Naive thymus-derived CD4-positive, alpha-beta T cell (primary cell): ENCODE data around the gene ZDHHC5. TPM values are rescaled to one million over a fixed set of nuclear protein-coding genes. Genes with fewer than 3 reads are reported as not detected.

Experiments
- ATAC-seq: fragments of 150-1000 bp; cut with Tn5 transposase; 2 replicates; pipeline ENCODE4 v1.10.0; 2021; ENCODE audit warnings: mild to moderate bottlenecking, moderate library complexity
- CTCF ChIA-PET: fragments of 350-600 bp; sonication (Branson Sonifier 250); formaldehyde crosslinking; loops from one replicate; lab custom pipeline; 2021; ENCODE audit warnings: antibody characterized with exemption; lab: Charles Lee
- POLR2A ChIA-PET: fragments of 350-600 bp; sonication (Branson Sonifier 250); formaldehyde crosslinking; loops from one replicate; lab custom pipeline; 2021; ENCODE audit warnings: antibody characterized with exemption, inconsistent platforms; lab: Charles Lee
- DNase-seq, 9 donors: peaks; one replicate each; pipeline versions ENCODE4 v3.0.0 to v3.0.0-alpha.2; 2020 to 2022; ENCODE audit warnings: mixed read lengths in 1 of 9
- H3K27ac ChIP-seq: one replicate; pipeline ENCODE4 v1.7.0; 2013; ENCODE audit warnings: mild to moderate bottlenecking, low read depth, low read length, moderate library complexity
- H3K27me3 ChIP-seq, 2 donors: one replicate each; pipeline ENCODE4 v1.7.0; 2013; ENCODE audit warnings: low read length in 2 of 2, mild to moderate bottlenecking in 2 of 2, moderate library complexity in 2 of 2; ENCODE audit not compliant: control insufficient read depth in 2 of 2, insufficient read depth in 2 of 2
- H3K36me3 ChIP-seq, 3 experiments: 1 replicate in 2 of 3; 2 replicates in 1 of 3; pipeline ENCODE4 v1.7.0; 2013; ENCODE audit warnings: low read length in 3 of 3, mild to moderate bottlenecking in 3 of 3, moderate library complexity in 1 of 3; ENCODE audit not compliant: insufficient read depth in 3 of 3, control insufficient read depth in 2 of 3
- H3K4me1 ChIP-seq, 2 donors: one replicate each; pipeline ENCODE4 v1.7.0; 2013; ENCODE audit warnings: low read length in 2 of 2, mild to moderate bottlenecking in 2 of 2, moderate library complexity in 1 of 2; ENCODE audit not compliant: control insufficient read depth in 2 of 2, insufficient read depth in 2 of 2
- H3K4me3 ChIP-seq: 2 replicates; pipeline ENCODE4 v1.7.0; 2013; ENCODE audit warnings: mild to moderate bottlenecking, low read length
- H3K9me3 ChIP-seq, 3 experiments: 1 replicate in 2 of 3; 2 replicates in 1 of 3; pipeline ENCODE4 v1.7.0; 2013; ENCODE audit warnings: low read length in 3 of 3; ENCODE audit not compliant: control insufficient read depth in 2 of 3
- H3K27ac Mint-ChIP-seq, 9 donors: one replicate each; pipeline ENCODE4 v1.8.0; 2020 to 2022; ENCODE audit warnings: mixed read lengths in 9 of 9, mild to moderate bottlenecking in 8 of 9, moderate library complexity in 5 of 9, inconsistent platforms in 2 of 9
- H3K27me3 Mint-ChIP-seq, 5 donors: one replicate each; pipeline ENCODE4 v1.8.0; 2021 to 2022; ENCODE audit warnings: mixed read lengths in 5 of 5, mild to moderate bottlenecking in 1 of 5
- H3K36me3 Mint-ChIP-seq, 5 donors: one replicate each; pipeline ENCODE4 v1.8.0; 2020 to 2022; ENCODE audit warnings: mixed read lengths in 5 of 5, mild to moderate bottlenecking in 3 of 5, inconsistent platforms in 1 of 5
- H3K4me1 Mint-ChIP-seq, 7 donors: one replicate each; pipeline ENCODE4 v1.8.0; 2020 to 2022; ENCODE audit warnings: mixed read lengths in 7 of 7, mild to moderate bottlenecking in 3 of 7, inconsistent platforms in 1 of 7
- H3K4me3 Mint-ChIP-seq, 10 donors: one replicate each; pipeline ENCODE4 v1.8.0; 2020 to 2022; ENCODE audit warnings: mild to moderate bottlenecking in 10 of 10, mixed read lengths in 10 of 10, moderate library complexity in 6 of 10, inconsistent platforms in 2 of 10
- H3K9me3 Mint-ChIP-seq, 11 donors: one replicate each; pipeline ENCODE4 v1.8.0; 2020 to 2022; ENCODE audit warnings: mixed read lengths in 11 of 11, mild to moderate bottlenecking in 4 of 11, inconsistent platforms in 1 of 11, moderate library complexity in 1 of 11
- intact Hi-C, 2 donors: fragments of 100-400 bp; cut with micrococcal nuclease; formaldehyde crosslinking; loops; one replicate each; pipeline ENCODE4 v1.15.1; 2023
- polyA plus RNA-seq, 2 donors: library from polyadenylated mRNA; unstranded; fragments of 300-500 nt; fragmentation: Illumina TruSeq; gene quantifications; one replicate each; pipeline ENCODE4 v1.2.3, GENCODE V29; 2021
- total RNA-seq, 6 experiments: library from RNA in 5 of 6; stranded (reverse) in 5 of 6; gene quantifications; 1 replicate in 5 of 6; 2 replicates in 1 of 6; pipeline ENCODE4 v1.2.3 and lab custom pipeline; 2021 to 2026

ZDHHC5 gene
- total and polyA plus RNA-seq, 7 experiments from 2014 or later: 26.9 to 82.2 (median 52.2) TPM

- H3K27me3 ChIP-seq: peaks cover 10 to 18% of the 10 kb centered on the region in 2 donors
- peaks cover 30 to 60% (median 47%) of the 10 kb centered on the region in 5 donors for H3K27me3 Mint-ChIP-seq
- peak overlapping the region in 4 of 10 donors; percentile 23 to 87 (median 57) for H3K4me3 Mint-ChIP-seq
- H3K9me3 Mint-ChIP-seq: peaks cover 0 to 4% (median 0%) of the 10 kb centered on the region in 11 donors
- no peaks in the 10 kb centered on the region for H3K9me3 ChIP-seq
- H3K4me3 ChIP-seq: no peak overlapping the region
- no peaks in the 10 kb centered on the region for H3K36me3 Mint-ChIP-seq
- peak overlapping the region in 4 of 9 donors; percentile 21 to 85 (median 64) for H3K27ac Mint-ChIP-seq
- DNase-seq (no peak), ATAC-seq (no peak)
- no peaks in the 10 kb centered on the region for H3K36me3 ChIP-seq
- H3K4me1 ChIP-seq: peaks cover 11 to 18% of the 10 kb centered on the region in 2 donors
- ChIA-PET CTCF (interaction anchor here (0.7 to 2.0 kb wide), 4 partner anchors 79 to 190 kb away, joined by 3 to 9 read pairs (median 4); partner anchors contain the start of gene UBE2L6), POLR2A (interaction anchor here (1.3 to 1.4 kb wide), 2 partner anchors 79 to 116 kb away, joined by 3 to 5 read pairs; no protein-coding TSS in a partner anchor)
- no peak overlapping the region for H3K27ac ChIP-seq
- intact Hi-C loops: no loop called here
- peaks cover 20 to 53% (median 44%) of the 10 kb centered on the region in 7 donors for H3K4me1 Mint-ChIP-seq
Observed at GRCh38 chr11:57647372-57647771, 20.5 kb upstream of the ZDHHC5 start.

- Mint-ChIP-seq H3K4me3 (peak overlapping the region; percentile 79 to 93 (median 85)), H3K27ac (peak overlapping the region; percentile 32 to 93 (median 62)), H3K27me3 (peaks cover 30 to 55% (median 47%) of the 10 kb centered on the region in 5 donors), H3K36me3 (no peaks in the 10 kb centered on the region), H3K4me1 (peaks cover 25 to 58% (median 48%) of the 10 kb centered on the region in 7 donors), H3K9me3 (peaks cover 0 to 4% (median 0%) of the 10 kb centered on the region in 11 donors)
- Histone ChIP-seq H3K36me3 (no peaks in the 10 kb centered on the region), H3K9me3 (no peaks in the 10 kb centered on the region), H3K27ac (no peak overlapping the region), H3K4me1 (peaks cover 11 to 18% of the 10 kb centered on the region in 2 donors), H3K27me3 (peaks cover 10 to 18% of the 10 kb centered on the region in 2 donors), H3K4me3 (peak overlapping the region; percentile 66)
- ChIA-PET POLR2A (interaction anchor here (1.1 to 2.6 kb wide), 5 partner anchors 8 to 151 kb away, joined by 3 to 9 read pairs (median 3); partner anchors contain the start of genes SELENOH and ZDHHC5), CTCF (interaction anchor here (0.7 to 1.9 kb wide), 3 partner anchors 80 to 291 kb away, joined by 3 to 8 read pairs (median 4); partner anchors contain the start of gene UBE2L6)
- ATAC-seq (no peak), DNase-seq (no peak)
- intact Hi-C loops: loop anchor here in 1 of 2 donors (2.0 kb wide), 1 partner anchor 19 kb away; no protein-coding TSS in a partner anchor
Observed at GRCh38 chr11:57647960-57648800, 19.7 kb upstream of the ZDHHC5 start.

- H3K27ac ChIP-seq: peak overlapping the region; percentile 19
- ChIA-PET CTCF (interaction anchor here (0.6 to 1.9 kb wide), 4 partner anchors 8 to 292 kb away, joined by 4 to 8 read pairs (median 4); partner anchors contain the start of gene UBE2L6), POLR2A (interaction anchor here (0.5 to 2.6 kb wide), 9 partner anchors 8 to 150 kb away, joined by 3 to 9 read pairs (median 3); partner anchors contain the start of genes MED19, SELENOH, TMX2 and ZDHHC5)
- H3K4me1 Mint-ChIP-seq: peaks cover 28 to 60% (median 48%) of the 10 kb centered on the region in 7 donors
- peak overlapping the region; percentile 79 to 93 (median 85) for H3K4me3 Mint-ChIP-seq
- H3K27me3 ChIP-seq: peaks cover 10 to 18% of the 10 kb centered on the region in 2 donors
- H3K4me3 ChIP-seq: peak overlapping the region; percentile 66
- H3K27ac Mint-ChIP-seq: peak overlapping the region; percentile 68 to 93 (median 87)
- peaks cover 0 to 4% (median 0%) of the 10 kb centered on the region in 11 donors for H3K9me3 Mint-ChIP-seq
- intact Hi-C loops: loop anchor here (1.0 to 2.0 kb wide), 3 partner anchors 8 to 63 kb away; partner anchors contain the start of genes CLP1 (in 2 of the 2), MED19 (in 1 of the 2) and TMX2 (in 1 of the 2)
- peak in 3 of 9 donors; percentile 20 to 48 (median 21) for DNase-seq
- H3K4me1 ChIP-seq: peaks cover 11 to 18% of the 10 kb centered on the region in 2 donors
- peak; percentile 0 for ATAC-seq
- peaks cover 30 to 48% (median 46%) of the 10 kb centered on the region in 5 donors for H3K27me3 Mint-ChIP-seq
- no peaks in the 10 kb centered on the region for H3K9me3 ChIP-seq
- no peaks in the 10 kb centered on the region for H3K36me3 Mint-ChIP-seq
- H3K36me3 ChIP-seq: no peaks in the 10 kb centered on the region
Observed at GRCh38 chr11:57648801-57649735, 18.8 kb upstream of the ZDHHC5 start.

GRCh38 chr11:57649826-57650738, 17.8 kb upstream of the ZDHHC5 start, which contains the start of gene YPEL4:
Gene YPEL4, minus strand, starts transcription at chr11:57649912. Its CDS starts 2,805 bp downstream, at chr11:57647107.
- Histone ChIP-seq H3K4me1 (peaks cover 11 to 18% of the 10 kb centered on the region in 2 donors), H3K4me3 (peak within 1 kb of the TSS; percentile 66), H3K27me3 (peaks cover 10 to 16% of the 10 kb centered on the region in 2 donors), H3K36me3 (no peaks in the 10 kb centered on the region), H3K27ac (peak within 1 kb of the TSS; percentile 19), H3K9me3 (no peaks in the 10 kb centered on the region)
- peak; percentile 93 for ATAC-seq
- POLR2A ChIA-PET: interaction anchor here (0.6 to 2.6 kb wide), 6 partner anchors 9 to 91 kb away, joined by 3 to 9 read pairs (median 4); partner anchors contain the start of genes MED19, SELENOH, TMX2 and ZDHHC5
- peak within 1 kb of the TSS; percentile 68 to 93 (median 87) for H3K27ac Mint-ChIP-seq
- peak in 8 of 9 donors; percentile 47 to 86 (median 62) for DNase-seq
- H3K9me3 Mint-ChIP-seq: peaks cover 0 to 4% (median 0%) of the 10 kb centered on the region in 11 donors
- H3K36me3 Mint-ChIP-seq: no peaks in the 10 kb centered on the region
- H3K27me3 Mint-ChIP-seq: peaks cover 30 to 46% (median 42%) of the 10 kb centered on the region in 5 donors
- CTCF ChIA-PET: interaction anchor here (1.2 to 1.9 kb wide), 2 partner anchors 10 to 82 kb away, joined by 4 to 8 read pairs; partner anchors contain the start of gene UBE2L6
- intact Hi-C loops: loop anchor here (1.0 to 2.0 kb wide), 3 partner anchors 7 to 62 kb away; partner anchors contain the start of genes CLP1 (in 2 of the 2), MED19 (in 1 of the 2) and TMX2 (in 1 of the 2)
- peak within 1 kb of the TSS; percentile 79 to 93 (median 85) for H3K4me3 Mint-ChIP-seq
- H3K4me1 Mint-ChIP-seq: peaks cover 28 to 60% (median 48%) of the 10 kb centered on the region in 7 donors

- H3K9me3 Mint-ChIP-seq: peaks cover 0 to 4% (median 0%) of the 10 kb centered on the region in 11 donors
- intact Hi-C loops: loop anchor here in 1 of 2 donors (2.0 kb wide), 1 partner anchor 16 kb away; no protein-coding TSS in a partner anchor
- Histone ChIP-seq H3K9me3 (no peaks in the 10 kb centered on the region), H3K36me3 (no peaks in the 10 kb centered on the region), H3K4me1 (peaks cover 11 to 18% of the 10 kb centered on the region in 2 donors), H3K4me3 (no peak overlapping the region), H3K27me3 (peaks cover 5 to 10% of the 10 kb centered on the region in 2 donors), H3K27ac (no peak overlapping the region)
- DNase-seq: no peak
- H3K36me3 Mint-ChIP-seq: no peaks in the 10 kb centered on the region
- ATAC-seq: no peak
- ChIA-PET CTCF (no interaction called here), POLR2A (interaction anchor here (1.6 to 2.6 kb wide), 3 partner anchors 12 to 61 kb away, joined by 3 to 9 read pairs (median 4); partner anchors contain the start of genes MED19, TMX2 and ZDHHC5)
- H3K27ac Mint-ChIP-seq: peak overlapping the region in 7 of 9 donors; percentile 5 to 91 (median 74)
- H3K4me3 Mint-ChIP-seq: peak overlapping the region in 3 of 10 donors; percentile 1 to 27 (median 20)
- H3K4me1 Mint-ChIP-seq: peaks cover 28 to 60% (median 48%) of the 10 kb centered on the region in 7 donors
- H3K27me3 Mint-ChIP-seq: peaks cover 30 to 42% (median 38%) of the 10 kb centered on the region in 5 donors
Observed at GRCh38 chr11:57650739-57651090, 17.2 kb upstream of the ZDHHC5 start.
